ENCODE data around the gene SLC24A3.

- TF ChIP-seq CTCF (IDR thresholded peaks at IDR 0.05), result no peak
- TF ChIP-seq POLR2A (IDR thresholded peaks at IDR 0.05), result no peak
These were observed 456.0 kb downstream of the SLC24A3 start for GRCh38 chr20:19668418-19668817.
